HUDEP-2 (cell line): ENCODE measurements around the gene PRRG3.

ENCODE experiments used
- DNase-seq, 76 experiments: peaks; one replicate each; lab custom pipeline; 2025; ENCODE audit not compliant: unreplicated experiment in 76 of 76; lab: John Stamatoyannopoulos, UW

The PRRG3 gene

GRCh38 chrX:151704041-151704663, 8.9 kb downstream of the PRRG3 start:
- DNase-seq = no peak

- no peak for DNase-seq
These were observed 13.6 kb downstream of the PRRG3 start for GRCh38 chrX:151708821-151709220.

- no peak for DNase-seq
These were observed 15.2 kb downstream of the PRRG3 start for GRCh38 chrX:151710457-151710856.

GRCh38 chrX:151711154-151711553, 15.9 kb downstream of the PRRG3 start:
- DNase-seq = no peak

GRCh38 chrX:151711787-151712186, 16.5 kb downstream of the PRRG3 start:
- DNase-seq = no peak

- no peak for DNase-seq
These were observed 17.0 kb downstream of the PRRG3 start for GRCh38 chrX:151712253-151712652.

- DNase-seq = peak in 15 of 76 experiments; percentile 0 to 27 (median 3)
These were observed 18.6 kb downstream of the PRRG3 start for GRCh38 chrX:151713849-151714248.

- no peak for DNase-seq
These were observed 19.1 kb downstream of the PRRG3 start for GRCh38 chrX:151714362-151714761.

GRCh38 chrX:151715752-151716151, 20.5 kb downstream of the PRRG3 start, which contains the start of gene FATE1:
FATE1 (plus strand) TSS chrX:151716035; CDS start chrX:151716120, 85 bp downstream.
- no peak for DNase-seq

- peak in 3 of 76 experiments; percentile 0 to 6 (median 2) for DNase-seq
These were observed 27.1 kb downstream of the PRRG3 start for GRCh38 chrX:151722241-151722846.

GRCh38 chrX:151723156-151723760, 28.0 kb downstream of the PRRG3 start:
- DNase-seq = no peak

- DNase-seq = no peak
These were observed 29.5 kb downstream of the PRRG3 start for GRCh38 chrX:151724563-151725337.

GRCh38 chrX:151725338-151725614, 30.0 kb downstream of the PRRG3 start:
- no peak for DNase-seq

GRCh38 chrX:151726751-151727150, 31.5 kb downstream of the PRRG3 start:
- no peak for DNase-seq

- no peak for DNase-seq
These were observed 32.1 kb downstream of the PRRG3 start for GRCh38 chrX:151727346-151727745.

GRCh38 chrX:151729056-151729725, 33.9 kb downstream of the PRRG3 start:
- DNase-seq = no peak

GRCh38 chrX:151734446-151734845, 39.2 kb downstream of the PRRG3 start, which contains the start of gene CNGA2:
CNGA2 (plus strand) TSS chrX:151734746; CDS start chrX:151738484, 3,738 bp downstream.
- no peak for DNase-seq

GRCh38 chrX:151735219-151735618, 40.0 kb downstream of the PRRG3 start:
- no peak for DNase-seq

GRCh38 chrX:151736685-151737084, 41.4 kb downstream of the PRRG3 start:
- DNase-seq = no peak

- no peak for DNase-seq
These were observed 42.2 kb downstream of the PRRG3 start for GRCh38 chrX:151737494-151737893.

- DNase-seq = no peak
These were observed 43.5 kb downstream of the PRRG3 start for GRCh38 chrX:151738751-151739150.
